Pancreas (tissue), 10 donors: ENCODE measurements around the gene SWT1. TPM values are rescaled to one million over a fixed set of nuclear protein-coding genes. Genes with fewer than 3 reads are reported as not detected.

Experiments used
- ATAC-seq, 4 donors: fragments of 200-7000 bp; cut with Tn5 transposase; one replicate each; pipeline versions ENCODE4 v1.8.0 to v1.9.1; 2020; ENCODE audit warnings: mild to moderate bottlenecking in 4 of 4, moderate library complexity in 4 of 4
- DNase-seq, 6 donors: peaks; one replicate each; pipeline ENCODE4 v3.0.0-alpha.2; 2020
- FAIRE-seq: peaks from 2 replicates; lab custom pipeline; 2012; peaks lifted over from hg19 to GRCh38; lab: Jason Lieb, UNC
- H3K27ac ChIP-seq, 4 donors: fragments of 200-600 bp; sonication (generic); 1 replicate in 3 of 4; 2 replicates in 1 of 4; pipeline versions ENCODE4 v1.5.0 to v1.8.0; 2020
- H3K27me3 ChIP-seq, 4 donors: fragments of 200-600 bp; one replicate each; pipeline ENCODE4 v1.8.0; 2021
- H3K36me3 ChIP-seq, 3 donors: fragments of 200-600 bp; sonication (generic) in 1 of 3; one replicate each; pipeline versions ENCODE4 v1.5.0 to v1.8.0; 2020 to 2021
- H3K4me1 ChIP-seq, 3 donors: fragments of 200-600 bp; one replicate each; pipeline ENCODE4 v1.8.0; 2021
- H3K4me3 ChIP-seq, 4 donors: fragments of 200-600 bp; sonication (generic) in 2 of 4; one replicate each; pipeline versions ENCODE4 v1.5.0 to v1.8.0; 2020 to 2021
- H3K9me3 ChIP-seq, 4 donors: fragments of 200-600 bp; one replicate each; pipeline ENCODE4 v1.8.0; 2021
- CTCF ChIP-seq, 4 donors: fragments of 200-600 bp; sonication (generic) in 3 of 4; IDR thresholded peaks; one replicate each; pipeline versions ENCODE4 v1.5.0 to v1.8.0; 2021; ENCODE audit warnings: antibody characterized with exemption in 4 of 4
- WGBS, 2 donors: extraction: QIAGEN DNeasy Blood & Tissue Kit; methylation state at CpG; one replicate each; pipeline ENCODE4 v1.1.7; 2013; 5-methylcytosine and 5-hydroxymethylcytosine counted together
- intact Hi-C, 3 donors: fragments of 100-400 bp; cut with DNase I; formaldehyde crosslinking; loops; one replicate each; pipeline versions ENCODE4 v1.11.1 to v1.14.2; 2022
- polyA plus RNA-seq, 2 donors: library from polyadenylated mRNA; stranded (reverse); fragments of 200-250 nt; gene quantifications; one replicate each; pipeline ENCODE4 v1.2.3, GENCODE V29; 2013
- total RNA-seq, 6 donors: library from RNA; stranded (reverse); fragmentation: NEBNext Ultra II Directional in 4 of 6; extraction: Animal tissue kit (Norgen Biotek cat#: 25700) in 4 of 6; gene quantifications; one replicate each; pipeline versions ENCODE4 v1.2.1 to v1.2.4, GENCODE V29; 2021 to 2023
- donor health status: healthy with polysubstance abuse.
- donor health status: DM: no; HTN: no; CAD: no; lungs with moderate emphysema.
- donor health status: DM: no; HTN: no; CAD: no.
- donor health status: control.
- donor health status: control.
- donor health status: Bipolar disorder and iron deficiency.
- donor health status: DM: yes; HTN: yes; CAD: no.
- donor health status: DM: no; HTN: no; CAD: no.
- donor health status: DM: no; HTN: no; CAD: no.
- donor health status: DM: yes; HTN: yes; CAD: no.

Gene SWT1
- total and polyA plus RNA-seq, 8 donors: 2.5 to 9.3 (median 8.4) TPM

- intact Hi-C loops: no loop called here
- no peak for ATAC-seq
- TF ChIP-seq CTCF (IDR thresholded peaks at IDR 0.05): no peak
- DNase-seq: no peak
- Histone ChIP-seq H3K27me3 (no peaks in the 10 kb centered on the region), H3K9me3 (no peaks in the 10 kb centered on the region), H3K36me3 (peaks cover 0 to 52% (median 30%) of the 10 kb centered on the region in 3 donors), H3K27ac (no peak overlapping the region), H3K4me1 (peaks cover 9 to 33% (median 28%) of the 10 kb centered on the region in 3 donors), H3K4me3 (no peak overlapping the region)
- FAIRE-seq: no peak
- WGBS, 2 donors: 85 to 91% methylated on average over 1 of the region's 1 CpG
Observed at GRCh38 chr1:185308126-185308525, 151.2 kb downstream of the SWT1 start.

- no peak overlapping the region for H3K4me3 ChIP-seq
- no peak overlapping the region for H3K27ac ChIP-seq
- FAIRE-seq (no peak), ATAC-seq (no peak), DNase-seq (no peak)
- no peaks in the 10 kb centered on the region for H3K27me3 ChIP-seq
- H3K36me3 ChIP-seq: peaks cover 0 to 40% (median 27%) of the 10 kb centered on the region in 3 donors
- 13 to 15% methylated on average over 2 of the region's 2 CpGs for WGBS, 2 donors
- H3K4me1 ChIP-seq: peaks cover 15 to 40% (median 40%) of the 10 kb centered on the region in 3 donors
- intact Hi-C loops: no loop called here
- TF ChIP-seq CTCF (IDR thresholded peaks at IDR 0.05): no peak
- no peaks in the 10 kb centered on the region for H3K9me3 ChIP-seq
Observed at GRCh38 chr1:185309566-185309965, 152.6 kb downstream of the SWT1 start.

GRCh38 chr1:185311589-185312225 lies 154.7 kb downstream of the SWT1 start:
- no peak for TF ChIP-seq CTCF (IDR thresholded peaks at IDR 0.05)
- FAIRE-seq: no peak
- peaks cover 0 to 20% (median 15%) of the 10 kb centered on the region in 3 donors for H3K36me3 ChIP-seq
- peaks cover 17 to 47% (median 40%) of the 10 kb centered on the region in 3 donors for H3K4me1 ChIP-seq
- no peaks in the 10 kb centered on the region for H3K9me3 ChIP-seq
- ATAC-seq: no peak
- H3K4me3 ChIP-seq: no peak overlapping the region
- intact Hi-C loops: loop anchor here in 1 of 3 donors (10.0 kb wide), 1 partner anchor 363 kb away; no protein-coding TSS in a partner anchor
- no peak overlapping the region for H3K27ac ChIP-seq
- no peak for DNase-seq
- H3K27me3 ChIP-seq: no peaks in the 10 kb centered on the region

GRCh38 chr1:185312361-185313138 lies 155.6 kb downstream of the SWT1 start:
- Histone ChIP-seq H3K9me3 (no peaks in the 10 kb centered on the region), H3K4me3 (no peak overlapping the region), H3K27me3 (no peaks in the 10 kb centered on the region), H3K27ac (no peak overlapping the region), H3K36me3 (peaks cover 0 to 15% (median 11%) of the 10 kb centered on the region in 3 donors), H3K4me1 (peaks cover 17 to 47% (median 40%) of the 10 kb centered on the region in 3 donors)
- no peak for DNase-seq
- 49 to 58% methylated on average over 4 of the region's 4 CpGs for WGBS, 2 donors
- no peak for TF ChIP-seq CTCF (IDR thresholded peaks at IDR 0.05)
- no peak for FAIRE-seq
- intact Hi-C loops: loop anchor here in 1 of 3 donors (10.0 kb wide), 1 partner anchor 362 kb away; no protein-coding TSS in a partner anchor
- no peak for ATAC-seq
